Astrocyte of the cerebellum (primary cell): ENCODE measurements around the gene MGLL.

Experiments
- DNase-seq: peaks from one replicate; pipeline ENCODE4 v3.0.0-alpha.2; 2011; ENCODE audit warnings: low read depth
- H3K4me3 ChIP-seq: 2 replicates; pipeline ENCODE4 v1.5.1; 2011; ENCODE audit warnings: mild to moderate bottlenecking, low read depth, low read length, moderate library complexity
- CTCF ChIP-seq: IDR thresholded peaks from 2 replicates; pipeline ENCODE4 v1.5.1; 2012; ENCODE audit warnings: low read length, low read depth, moderate library complexity, mild to moderate bottlenecking; ENCODE audit errors: missing control alignments
- in situ Hi-C: cut with HindIII; loops from 2 replicates; pipeline ENCODE4 v1.10.0; 2017; ENCODE audit warnings: low sequenced_read_pairs

MGLL gene

GRCh38 chr3:127689266-127689860, 133.0 kb downstream of the MGLL start:
- no peak overlapping the region for H3K4me3 ChIP-seq
- DNase-seq = no peak
- TF ChIP-seq CTCF = no peak
- in situ Hi-C loops = no loop called here

- in situ Hi-C loops = no loop called here
- no peak for TF ChIP-seq CTCF
- no peak for DNase-seq
- H3K4me3 ChIP-seq = no peak overlapping the region
Observed at GRCh38 chr3:127688416-127689265, 133.7 kb downstream of the MGLL start.

- H3K4me3 ChIP-seq = no peak overlapping the region
- no peak for TF ChIP-seq CTCF
- in situ Hi-C loops = no loop called here
- no peak for DNase-seq
Observed at GRCh38 chr3:127688022-127688415, 134.3 kb downstream of the MGLL start.

GRCh38 chr3:127687228-127687737, 135.0 kb downstream of the MGLL start:
- TF ChIP-seq CTCF = no peak
- no peak overlapping the region for H3K4me3 ChIP-seq
- in situ Hi-C loops = no loop called here
- no peak for DNase-seq

GRCh38 chr3:127686512-127686894, 135.8 kb downstream of the MGLL start:
- in situ Hi-C loops = no loop called here
- no peak for DNase-seq
- TF ChIP-seq CTCF = no peak
- H3K4me3 ChIP-seq = no peak overlapping the region

GRCh38 chr3:127685708-127686511, 136.4 kb downstream of the MGLL start:
- no peak for DNase-seq
- no peak overlapping the region for H3K4me3 ChIP-seq
- in situ Hi-C loops = no loop called here
- TF ChIP-seq CTCF = no peak
